H1 (cell line): Measurements from ENCODE around the gene CAMK1G.

ENCODE experiments used
- ATF3 ChIP-seq: IDR thresholded peaks from 2 replicates; pipeline ENCODE4 v1.6.1; 2011; ENCODE audit warnings: low read depth, mild to moderate bottlenecking, low read length; ENCODE audit not compliant: insufficient read depth
- BRCA1 ChIP-seq: IDR thresholded peaks from 2 replicates; pipeline ENCODE4 v1.6.1; 2012; ENCODE audit warnings: low read depth, low read length, improper control_type of control experiment
- CBX5 ChIP-seq: fragments of 300-800, 300-1000 bp; sonication (generic); IDR thresholded peaks from 2 replicates; pipeline ENCODE4 v1.7.1; 2016; ENCODE audit warnings: antibody characterized with exemption, low read length, low read depth
- CBX8 ChIP-seq: fragments of 300-800, 300-1000 bp; sonication (generic); IDR thresholded peaks from 2 replicates; pipeline ENCODE4 v1.7.1; 2016; ENCODE audit warnings: low read depth, low read length, borderline replicate concordance
- CTCF ChIP-seq, 3 experiments: IDR thresholded peaks; 1 replicate in 2 of 3; 2 replicates in 1 of 3; pipeline versions ENCODE4 v1.5.1 to v1.6.1; 2011; ENCODE audit warnings: low read length in 3 of 3, mild to moderate bottlenecking in 3 of 3, inconsistent platforms in 2 of 3, low read depth in 1 of 3, moderate library complexity in 1 of 3; ENCODE audit not compliant: insufficient read depth in 1 of 3; ENCODE audit errors: control extremely low read depth in 1 of 3
- EZH2 ChIP-seq: fragments of 200-600 bp; sonication (generic); IDR thresholded peaks from 2 replicates; pipeline ENCODE4 v1.7.1; 2012; ENCODE audit warnings: low read depth, mild to moderate bottlenecking, moderate library complexity, low read length, inconsistent platforms; ENCODE audit not compliant: severe bottlenecking
- GABPA ChIP-seq: IDR thresholded peaks from 2 replicates; pipeline ENCODE4 v1.6.1; 2011; ENCODE audit warnings: mild to moderate bottlenecking, low read length, moderate library complexity, borderline replicate concordance; ENCODE audit not compliant: insufficient read depth
- GTF2F1 ChIP-seq: IDR thresholded peaks from 2 replicates; pipeline ENCODE4 v1.6.1; 2012; ENCODE audit warnings: low read depth, low read length, improper control_type of control experiment, borderline replicate concordance
- JUN ChIP-seq: IDR thresholded peaks from 2 replicates; pipeline ENCODE4 v1.6.1; 2011; ENCODE audit warnings: low read depth, mild to moderate bottlenecking, improper control_type of control experiment, low read length
- KDM1A ChIP-seq: fragments of 200-600, 300-600 bp; sonication (generic); IDR thresholded peaks from 2 replicates; pipeline ENCODE4 v1.7.1; 2016; ENCODE audit warnings: mild to moderate bottlenecking, low read length, borderline replicate concordance
- POLR2AphosphoS5 ChIP-seq: IDR thresholded peaks from 2 replicates; pipeline ENCODE4 v1.6.1; 2011; ENCODE audit warnings: low read depth, low read length
- SAP30 ChIP-seq: fragments of 300-600 bp; sonication (generic); IDR thresholded peaks from 2 replicates; pipeline ENCODE4 v1.7.1; 2012; ENCODE audit warnings: low read length, moderate library complexity, mild to moderate bottlenecking, inconsistent platforms; ENCODE audit not compliant: insufficient read depth, insufficient replicate concordance
- SIX5 ChIP-seq: IDR thresholded peaks from 2 replicates; pipeline ENCODE4 v1.6.1; 2011; ENCODE audit warnings: mild to moderate bottlenecking, low read depth, low read length
- YY1 ChIP-seq: IDR thresholded peaks from 2 replicates; pipeline ENCODE4 v1.6.1; 2011; ENCODE audit warnings: low read depth, mild to moderate bottlenecking, low read length

GRCh38 chr1:209648931-209649776, 65.6 kb downstream of the CAMK1G start:
- TF ChIP-seq CTCF (IDR thresholded peaks at IDR 0.05; ENCODE audit: control extremely low read depth in 1 of 3, insufficient read depth in 1 of 3, low read depth in 1 of 3, low read length in 3 of 3): no peak
- no peak for TF ChIP-seq BRCA1
- no peak for TF ChIP-seq SIX5
- no peak for TF ChIP-seq ATF3
- TF ChIP-seq CBX8: no peak
- TF ChIP-seq POLR2AphosphoS5: no peak
- no peak for TF ChIP-seq SAP30
- no peak for TF ChIP-seq GABPA
- TF ChIP-seq JUN: no peak
- no peak for TF ChIP-seq EZH2
- TF ChIP-seq KDM1A: no peak
- TF ChIP-seq CBX5: no peak
- no peak for TF ChIP-seq GTF2F1
- TF ChIP-seq YY1: no peak
